GM12878 (cell line): Measurements from ENCODE around the gene FBRSL1. TPM values are rescaled to one million over a fixed set of nuclear protein-coding genes. Genes with fewer than 3 reads are reported as not detected.

Experiments
- ATAC-seq: fragments of 200-7000 bp; cut with Tn5 transposase; 3 replicates; pipeline ENCODE4 v1.9.1; 2020; ENCODE audit warnings: mild to moderate bottlenecking, moderate library complexity
- BruUV-seq: library from RNA; stranded (reverse); fragments of 400-500 nt; replicated peaks from 2 replicates; lab custom pipeline; 2021; lab: Mats Ljungman, UMichigan
- CTCF ChIA-PET: fragments of 300-600 bp; sonication (Branson Sonifier 250); formaldehyde crosslinking; extraction: SDS; loops from one replicate; lab custom pipeline; 2021; ENCODE audit warnings: inconsistent platforms; lab: Yijun Ruan, JAX
- POLR2A ChIA-PET: fragments of 350-600 bp; formaldehyde crosslinking; extraction: SDS; loops from one replicate; lab custom pipeline; 2021; ENCODE audit warnings: inconsistent platforms; lab: Charles Lee
- RAD21 ChIA-PET: fragments of 300-600 bp; sonication (Branson Sonifier 250); formaldehyde crosslinking; loops from one replicate; lab custom pipeline; 2023; ENCODE audit warnings: antibody characterized with exemption; ENCODE audit not compliant: unreplicated experiment; lab: Charles Lee
- SMC1A ChIA-PET: fragments of 300-600 bp; sonication (Branson Sonifier 250); formaldehyde crosslinking; loops from one replicate; lab custom pipeline; 2023; ENCODE audit not compliant: unreplicated experiment, uncharacterized antibody; lab: Charles Lee
- DNase-seq: peaks from one replicate; pipeline ENCODE4 v3.0.0-alpha.2; 2011; ENCODE audit warnings: low read depth, low spot score
- FAIRE-seq: peaks from 3 replicates; lab custom pipeline; 2011; peaks lifted over from hg19 to GRCh38; lab: Jason Lieb, UNC
- H2AFZ ChIP-seq: 2 replicates; pipeline ENCODE4 v1.6.0; 2011; ENCODE audit warnings: low read depth, low read length, control low read depth; ENCODE audit not compliant: control insufficient read depth
- H3K27ac ChIP-seq: 2 replicates; pipeline ENCODE4 v1.5.1; 2011; ENCODE audit warnings: control low read depth; ENCODE audit not compliant: control insufficient read depth, insufficient read depth
- H3K27me3 ChIP-seq, 2 experiments: replicated peaks in 1 of 2; 2 replicates each; pipeline versions ENCODE4 v1.6.0 to v1.6.1; 2011; ENCODE audit warnings: low read length in 1 of 2; ENCODE audit not compliant: control insufficient read depth in 2 of 2, insufficient read depth in 2 of 2
- H3K36me3 ChIP-seq, 2 experiments: 2 replicates each; pipeline ENCODE4 v1.5.1; 2011; ENCODE audit warnings: low read length in 1 of 2; ENCODE audit not compliant: control insufficient read depth in 2 of 2, insufficient read depth in 2 of 2
- H3K4me1 ChIP-seq: 2 replicates; pipeline ENCODE4 v1.6.1; 2011; ENCODE audit warnings: mild to moderate bottlenecking, low read length, moderate library complexity, mixed read lengths; ENCODE audit not compliant: control insufficient read depth, insufficient read depth
- H3K4me2 ChIP-seq: 2 replicates; pipeline ENCODE4 v1.6.0; 2011; ENCODE audit warnings: control low read depth; ENCODE audit not compliant: control insufficient read depth, insufficient read depth
- H3K4me3 ChIP-seq: fragments of 200-600 bp; sonication (generic); 2 replicates; pipeline ENCODE4 v1.5.1; 2016
- H3K79me2 ChIP-seq: 2 replicates; pipeline ENCODE4 v1.6.0; 2011; ENCODE audit warnings: low read length; ENCODE audit not compliant: control insufficient read depth, insufficient read depth
- H3K9ac ChIP-seq: 2 replicates; pipeline ENCODE4 v1.8.0; 2011; ENCODE audit warnings: low read length, control low read depth, mixed read lengths; ENCODE audit not compliant: control insufficient read depth, insufficient read depth
- H3K9me3 ChIP-seq: replicated peaks from 3 replicates; pipeline ENCODE4 v1.5.1; 2011; ENCODE audit warnings: mild to moderate bottlenecking, low read length; ENCODE audit not compliant: control insufficient read depth, insufficient read depth
- H4K20me1 ChIP-seq: 2 replicates; pipeline ENCODE4 v1.6.0; 2011; ENCODE audit not compliant: control insufficient read depth, insufficient read depth
- CUX1 ChIP-seq: IDR thresholded peaks from 2 replicates; pipeline ENCODE4 v1.6.1; 2012; ENCODE audit warnings: improper control_type of control experiment, low read depth, low read length; ENCODE audit not compliant: insufficient replicate concordance
- ESRRA ChIP-seq: IDR thresholded peaks from 2 replicates; pipeline ENCODE4 v1.6.1; 2012; ENCODE audit warnings: mild to moderate bottlenecking, low read length, improper control_type of control experiment
- IKZF2 ChIP-seq, 2 experiments: fragments of 450-650 bp; IDR thresholded peaks; 2 replicates each; pipeline ENCODE4 v1.6.1; 2017; ENCODE audit warnings: mild to moderate bottlenecking in 2 of 2, moderate library complexity in 2 of 2
- IRF4 ChIP-seq: IDR thresholded peaks from 2 replicates; pipeline ENCODE4 v1.6.1; 2011; ENCODE audit warnings: low read depth, low read length
- KDM1A ChIP-seq: fragments of 200-600 bp; sonication (generic); IDR thresholded peaks from 2 replicates; pipeline ENCODE4 v1.6.1; 2016; ENCODE audit warnings: borderline replicate concordance
- MAX ChIP-seq: IDR thresholded peaks from 2 replicates; pipeline ENCODE4 v1.6.1; 2012; ENCODE audit warnings: low read depth, low read length, improper control_type of control experiment
- MTA2 ChIP-seq: fragments of 450-650 bp; IDR thresholded peaks from 2 replicates; pipeline ENCODE4 v1.6.1; 2016; ENCODE audit warnings: low read depth, mild to moderate bottlenecking, moderate library complexity
- NR2F1 ChIP-seq: fragments of 450-650 bp; conservative IDR thresholded peaks from 2 replicates; pipeline ENCODE4 v1.6.1; 2017; ENCODE audit warnings: mild to moderate bottlenecking
- PAX5 ChIP-seq: IDR thresholded peaks from 2 replicates; pipeline ENCODE4 v1.6.1; 2011; ENCODE audit warnings: low read depth, low read length, borderline replicate concordance
- POLR2AphosphoS5 ChIP-seq: IDR thresholded peaks from 2 replicates; pipeline ENCODE4 v1.6.1; 2011; ENCODE audit warnings: mild to moderate bottlenecking, low read length, inconsistent platforms
- RAD51 ChIP-seq: fragments of 450-650 bp; IDR thresholded peaks from 2 replicates; pipeline ENCODE4 v1.6.1; 2016; ENCODE audit warnings: moderate library complexity, mild to moderate bottlenecking, inconsistent platforms
- RELA ChIP-seq: fragments of 450-650 bp; IDR thresholded peaks from 2 replicates; pipeline ENCODE4 v1.8.0; 2014; ENCODE audit warnings: borderline replicate concordance; ENCODE audit not compliant: partially characterized antibody
- SIX5 ChIP-seq: IDR thresholded peaks from 2 replicates; pipeline ENCODE4 v1.6.1; 2011; ENCODE audit warnings: mild to moderate bottlenecking, low read depth, low read length, moderate library complexity; ENCODE audit not compliant: severe bottlenecking
- SMC3 ChIP-seq: IDR thresholded peaks from 2 replicates; pipeline ENCODE4 v1.6.1; 2011; ENCODE audit warnings: low read length, improper control_type of control experiment, borderline replicate concordance
- WGBS: methylation state at CpG from one replicate; pipeline ENCODE4 v1.1.6; 2016; ENCODE audit warnings: low lambda C conversion rate; ENCODE audit not compliant: insufficient replicate concordance, insufficient coverage; ENCODE audit errors: missing lambda C conversion rate; 5-methylcytosine and 5-hydroxymethylcytosine counted together
- in situ Hi-C: fragments of 300-500 bp; cut with MboI; formaldehyde crosslinking; loops from 9 replicates; pipeline ENCODE4 v1.14.3; 2018; ENCODE audit warnings: mixed read lengths
- intact Hi-C: fragments of 100-400 bp; cut with micrococcal nuclease; formaldehyde crosslinking; loops from one replicate; pipeline ENCODE4 v1.14.2; 2022; ENCODE audit not compliant: unreplicated experiment
- polyA plus RNA-seq, 11 experiments: library from polyadenylated mRNA; depleted of rRNA in 4 of 11; unstranded in 6 of 11; stranded (reverse) in 5 of 11; fragments of >200 nt; fragmentation: Nextera tagmentation in 4 of 11; fragmentation: Illumina TruSeq in 1 of 11; extraction: Ambion mirVana in 4 of 11; extraction: Trizol in 1 of 11; gene quantifications; 1 replicate in 1 of 11; 2 replicates in 10 of 11; pipeline versions ENCODE4 v1.2.1 to v1.2.3, GENCODE V29; 2011 to 2016; ENCODE audit warnings: inconsistent platforms in 2 of 11, missing spikeins in 2 of 11, low read depth in 1 of 11
- total RNA-seq, 4 experiments: library from RNA; depleted of rRNA in 3 of 4; stranded (reverse); fragments of >200 nt in 3 of 4; fragmentation: Illumina TruSeq in 1 of 4; extraction: Trizol in 1 of 4; gene quantifications; 2 replicates each; pipeline versions ENCODE4 v1.2.1 to v1.2.3, GENCODE V29; 2013 to 2021
- TF ChIP-seq, protein P1 (sequence below): fragments of 450-650 bp; IDR thresholded peaks from 2 replicates; pipeline ENCODE4 v1.6.1; 2017; ENCODE audit warnings: low read depth, mild to moderate bottlenecking, moderate library complexity

FBRSL1 gene
- total and polyA plus RNA-seq, 10 of the 15 experiments (the other 5 are each of a cell fraction or from before 2014, with no cell fraction given) = 0.19 to 55.1 (median 4.1) TPM

- FAIRE-seq (peak; percentile 96), DNase-seq (peak; percentile 39), ATAC-seq (peak; percentile 76)
- POLR2A ChIA-PET = interaction anchor here (0.5 to 1.2 kb wide), 4 partner anchors 11 to 567 kb away, joined by 3 to 9 read pairs (median 4); no protein-coding TSS in a partner anchor
- H3K27ac ChIP-seq = peak overlapping the region; percentile 66
- in situ Hi-C loops = no loop called here
- peak overlapping the region; percentile 59 for H3K9ac ChIP-seq
- RAD21 ChIA-PET = interaction anchor here (0.9 to 1.4 kb wide), 2 partner anchors 24 to 78 kb away, joined by 3 to 4 read pairs; no protein-coding TSS in a partner anchor
- CTCF ChIA-PET = interaction anchor here (0.7 to 1.4 kb wide), 4 partner anchors 21 to 122 kb away, joined by 3 to 5 read pairs (median 4); no protein-coding TSS in a partner anchor
- H4K20me1 ChIP-seq = no peaks in the 10 kb centered on the region; the same call in 1 of the 2 replicates
- H3K4me1 ChIP-seq = peaks cover 41% of the 10 kb centered on the region
- H3K9me3 ChIP-seq = no peaks in the 10 kb centered on the region
- peaks cover 59% of the 10 kb centered on the region for H3K79me2 ChIP-seq
- 9% methylated on average over 12 of the region's 12 CpGs for WGBS
- H3K36me3 ChIP-seq = no peaks in the 10 kb centered on the region; a peak in 1 of 4 replicates
- peak overlapping the region; percentile 93 for H3K4me2 ChIP-seq
- SMC1A ChIA-PET = interaction anchor here (0.9 to 1.5 kb wide), 3 partner anchors 45 to 77 kb away, joined by 3 to 6 read pairs (median 3); no protein-coding TSS in a partner anchor
- intact Hi-C loops = loop anchor here (1.0 kb wide), 1 partner anchor 43 kb away; no protein-coding TSS in a partner anchor
- no TSS peak for BruUV-seq
- H3K4me3 ChIP-seq = peak overlapping the region; percentile 75
- no peaks in the 10 kb centered on the region for H3K27me3 ChIP-seq
- no peak overlapping the region for H2AFZ ChIP-seq
- TF ChIP-seq IRF4 = peak; percentile 68; the same call in 1 of the 2 replicates
- peak; percentile 78 for TF ChIP-seq NR2F1
- no peak for TF ChIP-seq SMC3
- TF ChIP-seq POLR2AphosphoS5 = peak; percentile 58; the same call in 1 of the 2 replicates
- no peak for TF ChIP-seq CUX1
- TF ChIP-seq MTA2 = peak; percentile 45; the same call in 1 of the 2 replicates
- no peak for TF ChIP-seq SIX5
- TF ChIP-seq, protein P1, sequence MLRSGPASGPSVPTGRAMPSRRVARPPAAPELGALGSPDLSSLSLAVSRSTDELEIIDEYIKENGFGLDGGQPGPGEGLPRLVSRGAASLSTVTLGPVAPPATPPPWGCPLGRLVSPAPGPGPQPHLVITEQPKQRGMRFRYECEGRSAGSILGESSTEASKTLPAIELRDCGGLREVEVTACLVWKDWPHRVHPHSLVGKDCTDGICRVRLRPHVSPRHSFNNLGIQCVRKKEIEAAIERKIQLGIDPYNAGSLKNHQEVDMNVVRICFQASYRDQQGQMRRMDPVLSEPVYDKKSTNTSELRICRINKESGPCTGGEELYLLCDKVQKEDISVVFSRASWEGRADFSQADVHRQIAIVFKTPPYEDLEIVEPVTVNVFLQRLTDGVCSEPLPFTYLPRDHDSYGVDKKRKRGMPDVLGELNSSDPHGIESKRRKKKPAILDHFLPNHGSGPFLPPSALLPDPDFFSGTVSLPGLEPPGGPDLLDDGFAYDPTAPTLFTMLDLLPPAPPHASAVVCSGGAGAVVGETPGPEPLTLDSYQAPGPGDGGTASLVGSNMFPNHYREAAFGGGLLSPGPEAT = peak; percentile 87
- TF ChIP-seq ESRRA = no peak
- TF ChIP-seq KDM1A = no peak
- 0 out of 2 replicates have a peak, but pooled peaks have one; percentile 23 for TF ChIP-seq PAX5
- peak; percentile 70; the same call in 1 of the 2 replicates for TF ChIP-seq MAX
- TF ChIP-seq IKZF2 (IDR thresholded peaks at IDR 0.05) = peak in 1 of 2 experiments; percentile 63; a peak in 2 of 4 replicates
- peak; percentile 96 for TF ChIP-seq RAD51
- TF ChIP-seq RELA = peak; percentile 84
Measured at GRCh38 chr12:132492522-132492921, 2.6 kb downstream of the FBRSL1 start.
